Dedifferentiated amniotic fluid mesenchymal stem cell (primary cell): ENCODE data around the gene SDHA.
"Not testable (repeated sequence)": the region's sequence is repeated elsewhere in the genome, so short reads cannot be mapped to it uniquely, and the experiment has no call there.

Experiments used
- DNase-seq: peaks from one replicate; pipeline ENCODE4 v3.0.0-alpha.2; 2016; ENCODE audit errors: extremely low spot score

SDHA gene

GRCh38 chr5:300691-301435, 82.7 kb downstream of the SDHA start:
- DNase-seq, result not testable (repeated sequence)

GRCh38 chr5:302416-302815, 84.3 kb downstream of the SDHA start:
- DNase-seq, result not testable (repeated sequence)

DNA sequence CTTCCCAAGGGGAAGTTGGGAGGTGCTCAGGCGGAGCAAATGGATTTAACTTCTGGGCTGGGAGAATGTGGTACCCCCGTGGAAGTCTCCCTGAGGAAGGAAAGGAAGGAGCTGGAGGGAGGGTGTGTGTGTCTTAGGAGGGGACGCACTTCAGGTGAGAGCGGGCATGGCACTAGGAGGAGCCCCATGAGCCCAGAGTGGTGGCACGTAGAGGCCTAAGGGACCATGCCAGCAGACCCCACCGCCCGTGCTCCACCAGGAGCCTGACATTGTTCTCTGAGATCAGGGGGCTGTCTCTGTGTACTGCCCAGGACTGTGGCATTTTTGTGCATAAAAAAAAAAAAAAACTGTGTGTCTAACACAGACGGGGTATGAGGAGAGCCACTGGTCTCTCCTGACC, 84.8 kb downstream of the SDHA start:
- DNase-seq, result no peak

- DNase-seq, result not testable (repeated sequence)
Measured at GRCh38 chr5:303741-304140, 85.6 kb downstream of the SDHA start.

DNA sequence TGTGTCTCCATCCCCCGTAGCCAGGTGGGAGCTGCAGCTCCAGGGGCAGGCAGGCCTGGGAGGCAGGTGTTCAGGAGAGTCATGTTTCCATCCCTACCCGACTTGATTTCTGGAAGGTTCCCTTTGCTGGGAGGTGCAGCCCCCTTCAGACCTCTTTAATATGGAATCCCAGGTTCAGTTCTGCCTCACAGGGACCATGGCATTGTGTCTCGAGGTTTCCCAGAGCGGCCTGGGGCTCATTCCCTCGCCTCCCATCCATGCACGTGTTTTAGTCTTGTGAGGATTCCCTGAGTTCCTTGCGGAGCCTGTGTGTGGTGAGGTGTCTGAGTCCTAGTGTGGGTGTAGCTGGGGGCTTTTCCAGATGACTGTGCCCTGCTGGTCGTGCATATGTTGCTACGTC, 86.9 kb downstream of the SDHA start:
- DNase-seq, result no peak

DNA sequence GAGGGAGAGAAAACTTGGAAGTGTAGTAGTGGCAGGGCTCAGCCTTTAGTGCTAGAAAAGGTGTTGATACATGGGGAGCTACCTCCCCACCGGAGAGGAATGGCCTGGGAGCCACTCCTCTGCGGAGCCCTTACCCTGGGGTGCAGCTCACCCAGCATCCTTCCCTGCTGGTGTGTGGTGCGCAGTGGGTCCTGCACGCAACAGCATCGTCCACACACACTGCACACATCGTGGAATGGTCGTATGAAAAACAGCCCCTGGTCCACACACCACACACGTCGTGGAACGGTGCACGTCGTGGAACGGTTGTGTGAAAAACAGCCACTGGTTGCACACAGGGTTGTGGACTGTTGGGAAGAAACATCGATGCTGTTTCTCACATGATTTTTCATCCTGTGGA, 87.3 kb downstream of the SDHA start:
- DNase-seq, result no peak

- no peak for DNase-seq
Measured at GRCh38 chr5:306011-306805, 88.1 kb downstream of the SDHA start.
